Tibial nerve (tissue), 3 donors: Measurements from ENCODE around the gene PLAC1.

Source experiments
- CTCF ChIP-seq, 5 experiments: fragments of 200-600 bp in 3 of 5; fragments of 450-650 bp in 2 of 5; sonication (generic) in 3 of 5; IDR thresholded peaks; one replicate each; pipeline ENCODE4 v1.5.1; 2016 to 2019; ENCODE audit warnings: antibody characterized with exemption in 5 of 5, mild to moderate bottlenecking in 3 of 5, moderate library complexity in 2 of 5
- POLR2A ChIP-seq, 2 donors: fragments of 450-650 bp; IDR thresholded peaks; one replicate each; pipeline ENCODE4 v1.6.1; 2017; ENCODE audit warnings: antibody characterized with exemption in 2 of 2, mild to moderate bottlenecking in 2 of 2, moderate library complexity in 2 of 2

- TF ChIP-seq CTCF (IDR thresholded peaks at IDR 0.05) (no peak), POLR2A (IDR thresholded peaks at IDR 0.05) (no peak)
Measured at GRCh38 chrX:134544135-134544512, 114.1 kb downstream of the PLAC1 start.
